Measurements from ENCODE around the gene SPINK13.
"Not testable (repeated sequence)": the region's sequence is repeated elsewhere in the genome, so short reads cannot be mapped to it uniquely, and the experiment has no call there.

Gene SPINK13

GRCh38 chr5:148314187-148314586 lies 45.6 kb downstream of the SPINK13 start:
- DNase-seq = no peak

- DNase-seq = no peak
Measured at GRCh38 chr5:148314731-148315130, 46.1 kb downstream of the SPINK13 start.

DNA sequence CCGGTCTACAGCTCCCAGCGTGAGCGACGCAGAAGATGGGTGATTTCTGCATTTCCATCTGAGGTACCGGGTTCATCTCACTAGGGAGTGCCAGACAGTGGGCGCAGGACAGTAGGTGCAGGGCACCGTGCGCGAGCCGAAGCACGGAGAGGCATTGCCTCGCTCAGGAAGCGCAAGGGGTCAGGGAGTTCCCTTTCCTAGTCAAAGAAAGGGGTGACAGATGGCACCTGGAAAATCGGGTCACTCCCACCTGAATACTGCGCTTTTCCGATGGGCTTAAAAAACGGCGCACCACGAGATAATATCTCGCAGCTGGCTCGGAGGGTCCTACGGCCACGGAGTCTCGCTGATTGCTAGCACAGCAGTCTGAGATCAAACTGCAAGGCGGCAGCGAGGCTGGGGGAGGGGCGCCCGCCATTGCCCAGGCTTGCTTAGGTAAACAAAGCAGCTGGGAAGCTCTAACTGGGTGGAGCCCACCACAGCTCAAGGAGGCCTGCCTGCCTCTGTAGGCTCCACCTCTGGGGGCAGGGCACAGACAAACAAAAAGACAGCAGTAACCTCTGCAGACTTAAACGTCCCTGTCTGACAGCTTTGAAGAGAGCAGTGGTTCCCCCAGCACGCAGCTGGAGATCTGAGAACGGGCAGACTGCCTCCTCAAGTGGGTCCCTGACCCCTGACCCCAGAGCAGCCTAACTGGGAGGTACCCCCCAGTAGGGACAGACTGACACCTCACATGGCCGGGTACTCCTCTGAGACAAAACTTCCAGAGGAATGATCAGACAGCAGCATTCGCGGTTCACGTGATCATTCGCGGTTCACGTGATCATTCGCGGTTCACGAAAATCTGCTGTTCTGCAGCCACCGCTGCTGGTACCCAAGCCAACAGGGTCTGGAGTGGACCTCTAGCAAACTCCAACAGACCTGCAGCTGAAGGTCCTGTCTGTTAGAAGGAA lies 51.7 kb downstream of the SPINK13 start:
- DNase-seq = not testable (repeated sequence)

- no peak for DNase-seq
Measured at GRCh38 chr5:148333262-148333849, 64.8 kb downstream of the SPINK13 start.

- no peak for DNase-seq
Measured at GRCh38 chr5:148335259-148335658, 66.7 kb downstream of the SPINK13 start, which contains the start of gene SPINK9. TSS of gene SPINK9 (plus strand) at chr5:148335559. CDS start at chr5:148335614, 55 bp downstream.

All from right hindlimb (tissue), 1 donor.